Measurements from ENCODE around the gene CCL16.

- TF ChIP-seq JUNB (IDR thresholded peaks at IDR 0.05; ENCODE audit: unreplicated experiment) (no peak), EZH2 (IDR thresholded peaks at IDR 0.05; ENCODE audit: low read depth, unreplicated experiment) (no peak)
Observed at GRCh38 chr17:35972945-35973332, 8.4 kb downstream of the CCL16 start.
